Superior temporal gyrus (tissue), 1 donor: ENCODE results near the gene RAPGEF2.

ENCODE experiments used
- DNase-seq: peaks from one replicate; pipeline ENCODE4 v3.0.0-alpha.2; 2016; ENCODE audit errors: extremely low spot score

The RAPGEF2 gene

GRCh38 chr4:159278399-159278798, 175.5 kb downstream of the RAPGEF2 start:
- no peak for DNase-seq

- peak; percentile 51 for DNase-seq
Measured at GRCh38 chr4:159279084-159279483, 176.2 kb downstream of the RAPGEF2 start.

- DNase-seq = no peak
Measured at GRCh38 chr4:159280442-159281172, 177.7 kb downstream of the RAPGEF2 start.

GRCh38 chr4:159281771-159282170, 178.9 kb downstream of the RAPGEF2 start:
- no peak for DNase-seq

GRCh38 chr4:159282329-159282728, 179.4 kb downstream of the RAPGEF2 start:
- DNase-seq = peak; percentile 67

GRCh38 chr4:159282944-159283343, 180.1 kb downstream of the RAPGEF2 start:
- no peak for DNase-seq

- DNase-seq = no peak
Measured at GRCh38 chr4:159283696-159284095, 180.8 kb downstream of the RAPGEF2 start.

- peak; percentile 68 for DNase-seq
Measured at GRCh38 chr4:159284113-159284512, 181.2 kb downstream of the RAPGEF2 start.

- no peak for DNase-seq
Measured at GRCh38 chr4:159284733-159285132, 181.9 kb downstream of the RAPGEF2 start.

GRCh38 chr4:159287767-159288166, 184.9 kb downstream of the RAPGEF2 start:
- DNase-seq = no peak

- no peak for DNase-seq
Measured at GRCh38 chr4:159289682-159290081, 186.8 kb downstream of the RAPGEF2 start.

- no peak for DNase-seq
Measured at GRCh38 chr4:159290321-159291030, 187.6 kb downstream of the RAPGEF2 start.

GRCh38 chr4:159291176-159291575, 188.3 kb downstream of the RAPGEF2 start:
- DNase-seq = no peak

- DNase-seq = no peak
Measured at GRCh38 chr4:159292137-159292896, 189.4 kb downstream of the RAPGEF2 start.

GRCh38 chr4:159293811-159294515, 191.1 kb downstream of the RAPGEF2 start:
- no peak for DNase-seq

GRCh38 chr4:159296061-159296460, 193.2 kb downstream of the RAPGEF2 start:
- DNase-seq = no peak

- peak; percentile 67 for DNase-seq
Measured at GRCh38 chr4:159297091-159297490, 194.2 kb downstream of the RAPGEF2 start.

GRCh38 chr4:159298502-159298901, 195.6 kb downstream of the RAPGEF2 start:
- DNase-seq = no peak

GRCh38 chr4:159303435-159303834, 200.6 kb downstream of the RAPGEF2 start:
- no peak for DNase-seq

GRCh38 chr4:159305129-159305528, 202.2 kb downstream of the RAPGEF2 start:
- no peak for DNase-seq

- no peak for DNase-seq
Measured at GRCh38 chr4:159307929-159308328, 205.1 kb downstream of the RAPGEF2 start.
